ENCODE data around the gene SLC12A8. TPM values are rescaled to one million over a fixed set of nuclear protein-coding genes. Genes with fewer than 3 reads are reported as not detected.

The SLC12A8 gene
- total and polyA plus RNA-seq, 9 of the 15 experiments (the other 6 are each of a cell fraction or from before 2014, with no cell fraction given), result 0.04 to 0.33 (median 0.09) TPM; not detected in 4

GRCh38 chr3:125055913-125056745 is 156.4 kb downstream of the SLC12A8 start, which contains the start of gene HEG1:
Gene HEG1, minus strand, starts transcription at chr3:125055997. Its CDS starts 107 bp downstream, at chr3:125055890.
- Histone ChIP-seq H3K36me3 (ENCODE audit: control insufficient read depth, insufficient read depth, low read length) (no peaks in the 10 kb centered on the region), H4K20me1 (replicated peaks; ENCODE audit: control insufficient read depth, insufficient read depth, low read length) (no peaks in the 10 kb centered on the region), H3K9ac (ENCODE audit: insufficient read depth in 1 of 2, low read depth in 2 of 2, low read length in 2 of 2) (no peak within 1 kb of the TSS; a peak in 1 of 4 replicates), H3K9me1 (ENCODE audit: control insufficient read depth, insufficient read depth, low read length) (no peaks in the 10 kb centered on the region), H2AFZ (ENCODE audit: low read depth, low read length) (no peak within 1 kb of the TSS), H3K4me3 (peak within 1 kb of the TSS; percentile 26), H3K79me2 (ENCODE audit: control insufficient read depth, insufficient read depth, low read length) (no peaks in the 10 kb centered on the region), H3K4me2 (ENCODE audit: insufficient read depth, low read length) (no peak within 1 kb of the TSS), H3K27ac (ENCODE audit: extremely low read depth, low read depth, low read length) (no peak within 1 kb of the TSS), H3K4me1 (replicated peaks in 1 of 2; ENCODE audit: control insufficient read depth in 2 of 2, insufficient read depth in 2 of 2, low read length in 2 of 2) (peaks cover 0 to 11% of the 10 kb centered on the region in 2 experiments; a peak in 2 of 5 replicates), H3K27me3 (ENCODE audit: control insufficient read depth in 2 of 2, insufficient read depth in 2 of 2, low read length in 2 of 2) (peaks cover 24 to 48% of the 10 kb centered on the region in 2 experiments), H3K9me3 (replicated peaks; ENCODE audit: control insufficient read depth, insufficient read depth, low read depth, low read length) (no peaks in the 10 kb centered on the region)
- FAIRE-seq, result no peak
- POLR2A ChIA-PET, result no interaction called here
- in situ Hi-C loops (cut with MboI), result no loop called here
- peak; percentile 96 for ATAC-seq
- WGBS (ENCODE audit: insufficient coverage, low coverage, missing lambda C conversion rate), result 12% methylated on average over 30 of the region's 67 CpGs
- BruUV-seq (replicated peaks), result no TSS peak
- DNase-seq (ENCODE audit: extremely low read depth in 1 of 4, low spot score in 3 of 4), result peak; percentile 58 to 75 (median 66)
- CTCF ChIA-PET (ENCODE audit: low intra/inter-chr PET ratio), result no interaction called here
- intact Hi-C loops (cut with micrococcal nuclease), result no loop called here
- TF ChIP-seq SPI1 (IDR thresholded peaks at IDR 0.05; ENCODE audit: borderline replicate concordance, low read depth, low read length) (no peak), ZNF174 (CRISPR knock-in tag; IDR thresholded peaks at IDR 0.05) (no peak), ARNT (IDR thresholded peaks at IDR 0.05) (no peak), NR4A1 (CRISPR knock-in tag; IDR thresholded peaks at IDR 0.05) (no peak), NR4A1 (tag; IDR thresholded peaks at IDR 0.05) (no peak), HMGN3 (IDR thresholded peaks at IDR 0.05; ENCODE audit: borderline replicate concordance, extremely low read depth, insufficient read length, low read depth, low read length) (no peak), GABPB1 (CRISPR knock-in tag; IDR thresholded peaks at IDR 0.05) (no peak), ATF3 (IDR thresholded peaks at IDR 0.05) (peak; percentile 40; the same call in 1 of the 2 replicates), ATF3 (CRISPR knock-in tag; conservative IDR thresholded peaks at IDR 0.05) (no peak), E2F6 (IDR thresholded peaks at IDR 0.05; ENCODE audit: borderline replicate concordance in 1 of 2, extremely low read depth in 1 of 2, insufficient read depth in 1 of 2, insufficient read length in 1 of 2, low read depth in 1 of 2, low read length in 1 of 2, poor library complexity in 1 of 2, severe bottlenecking in 1 of 2) (peak in 1 of 2 experiments; percentile 7), NRF1 (conservative IDR thresholded peaks at IDR 0.05 in 1 of 2, IDR thresholded peaks at IDR 0.05 in 1 of 2) (peak in 1 of 2 experiments; percentile 32; a peak in 1 of 4 replicates), ZNF77 (CRISPR knock-in tag; IDR thresholded peaks at IDR 0.05) (no peak), NFE2 (IDR thresholded peaks at IDR 0.05; ENCODE audit: low read depth) (no peak), ZNF592 (IDR thresholded peaks at IDR 0.05) (no peak), CGGBP1 (CRISPR knock-in tag; IDR thresholded peaks at IDR 0.05) (no peak)
